GM12892 (cell line): ENCODE results near the gene HOGA1.

ENCODE experiments used
- POLR2A ChIP-seq: IDR thresholded peaks from 2 replicates; pipeline ENCODE4 v1.6.1; 2011; ENCODE audit warnings: low read depth, low read length, control low read depth
- POLR2AphosphoS5 ChIP-seq: IDR thresholded peaks from 2 replicates; pipeline ENCODE4 v1.6.1; 2011; ENCODE audit warnings: low read depth, low read length, control low read depth
- TAF1 ChIP-seq: IDR thresholded peaks from 2 replicates; pipeline ENCODE4 v1.6.1; 2011; ENCODE audit warnings: low read depth, mild to moderate bottlenecking, control low read depth, low read length, borderline replicate concordance

DNA sequence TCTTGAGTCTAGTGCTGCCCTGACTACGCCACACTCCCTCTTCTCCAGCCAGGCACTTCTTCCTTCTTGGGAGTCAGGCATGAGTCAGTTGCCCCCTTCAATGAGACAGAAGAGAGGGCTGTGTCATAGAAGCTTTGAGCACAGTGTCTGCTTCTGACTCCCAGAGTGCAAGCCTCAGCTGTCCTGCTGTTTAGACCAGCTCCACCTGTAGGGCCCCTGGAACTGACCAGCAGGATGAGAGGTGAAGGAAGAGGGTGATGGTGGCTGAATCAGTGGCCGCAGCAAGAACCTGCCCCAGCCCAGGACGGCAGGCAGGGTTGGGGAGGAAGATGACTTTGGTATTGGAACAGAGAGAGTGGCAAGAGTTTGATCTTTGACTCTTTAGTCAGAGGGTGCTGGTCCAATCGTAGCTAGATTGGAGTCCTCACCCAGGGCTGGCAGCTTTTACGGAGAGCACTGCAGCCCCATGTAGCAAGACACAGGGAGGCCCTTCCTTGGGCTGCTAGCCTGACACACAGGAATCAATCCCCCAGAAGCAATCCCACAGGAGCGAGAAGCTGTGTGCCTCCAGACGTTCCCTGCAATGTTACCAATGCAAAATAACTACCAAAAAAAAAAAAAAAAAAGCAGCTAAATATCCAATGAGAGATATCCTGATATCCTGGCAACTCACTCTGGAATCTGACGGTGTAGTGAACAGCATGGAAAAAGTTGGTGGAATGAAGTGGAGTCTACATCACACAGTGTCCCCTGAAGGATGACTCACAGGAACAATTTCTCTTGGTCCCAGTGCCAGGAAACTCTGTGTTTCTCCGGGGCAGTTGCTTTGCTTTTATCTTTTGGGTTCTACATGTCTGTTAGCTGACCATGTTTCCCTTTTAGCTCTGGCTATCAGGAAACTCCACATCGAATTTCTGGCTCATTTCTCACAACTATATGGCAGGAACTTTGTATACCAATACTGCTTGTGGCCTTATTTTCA, 12.2 kb downstream of the HOGA1 start:
- TF ChIP-seq POLR2A (no peak), POLR2AphosphoS5 (no peak), TAF1 (no peak)
